ENCODE measurements around the gene COPS9. TPM values are rescaled to one million over a fixed set of nuclear protein-coding genes. Genes with fewer than 3 reads are reported as not detected.

COPS9 gene
- total and polyA plus RNA-seq, 2 experiments from 2014 or later, result 91.7 to 629 TPM

- no peak for TF ChIP-seq ETS1 (IDR thresholded peaks at IDR 0.05)
- no peak for TF ChIP-seq REST (IDR thresholded peaks at IDR 0.05; ENCODE audit: unreplicated experiment)
These were observed 30.9 kb upstream of the COPS9 start (continued) for GRCh38 chr2:240166761-240167587.

- DNase-seq (ENCODE audit: low spot score), result no peak
- TF ChIP-seq EZH2phosphoT487 (IDR thresholded peaks at IDR 0.05; ENCODE audit: unreplicated experiment), result no peak
- no peak for TF ChIP-seq JUNB (IDR thresholded peaks at IDR 0.05; ENCODE audit: unreplicated experiment)
- TF ChIP-seq REST (IDR thresholded peaks at IDR 0.05; ENCODE audit: unreplicated experiment), result no peak
- TF ChIP-seq NANOG (IDR thresholded peaks at IDR 0.05; ENCODE audit: borderline replicate concordance), result no peak
- no peak overlapping the region for H3K27ac Mint-ChIP-seq
- peaks cover 2% of the 10 kb centered on the region for H3K27me3 Mint-ChIP-seq (ENCODE audit: insufficient read depth, low read depth, poor library complexity)
- H3K36me3 Mint-ChIP-seq (ENCODE audit: low read depth), result no peaks in the 10 kb centered on the region
- ATAC-seq, result no peak
- peaks cover 5% of the 10 kb centered on the region for H3K9me3 Mint-ChIP-seq
- Histone ChIP-seq H3K4me1 (ENCODE audit: insufficient read depth) (no peaks in the 10 kb centered on the region), H3K27ac (ENCODE audit: low read depth) (no peak overlapping the region), H2AFZ (no peak overlapping the region), H3K9me2 (ENCODE audit: insufficient read depth) (no peaks in the 10 kb centered on the region), H4K20me1 (replicated peaks; ENCODE audit: insufficient read depth) (no peaks in the 10 kb centered on the region), H3K79me2 (replicated peaks; ENCODE audit: insufficient read depth) (no peaks in the 10 kb centered on the region), H3K4me3 (no peak overlapping the region), H3K36me3 (ENCODE audit: insufficient read depth) (no peaks in the 10 kb centered on the region), H3K27me3 (ENCODE audit: insufficient read depth) (no peaks in the 10 kb centered on the region), H3K4me2 (no peak overlapping the region), H3F3A (replicated peaks; ENCODE audit: low read depth) (peaks cover 7% of the 10 kb centered on the region)
- H3K4me1 Mint-ChIP-seq, result no peaks in the 10 kb centered on the region
- no peak overlapping the region for H3K4me3 Mint-ChIP-seq
These were observed 30.1 kb upstream of the COPS9 start for GRCh38 chr2:240166191-240166590.

All from GM23338 (cell line).